Large intestine (tissue), 3 donors: Measurements from ENCODE around the gene NCAPG2. TPM values are rescaled to one million over a fixed set of nuclear protein-coding genes. Genes with fewer than 3 reads are reported as not detected.

Experiments used
- DNase-seq, 2 donors: peaks; one replicate each; pipeline versions ENCODE4 v3.0.0 to v3.0.0-alpha.2; 2013
- H3K27ac ChIP-seq: one replicate; pipeline ENCODE4 v1.5.1; 2013; ENCODE audit warnings: low read length
- H3K27me3 ChIP-seq: 2 replicates; pipeline ENCODE4 v1.6.1; 2013; ENCODE audit warnings: low read length; ENCODE audit not compliant: control insufficient read depth, insufficient read depth
- H3K36me3 ChIP-seq: 2 replicates; pipeline ENCODE4 v1.6.1; 2013; ENCODE audit warnings: low read length; ENCODE audit not compliant: control insufficient read depth, insufficient read depth
- H3K4me1 ChIP-seq: one replicate; pipeline ENCODE4 v1.6.1; 2013; ENCODE audit warnings: low read length; ENCODE audit not compliant: control insufficient read depth, insufficient read depth
- H3K4me3 ChIP-seq: one replicate; pipeline ENCODE4 v1.5.1; 2013; ENCODE audit warnings: low read length
- H3K9me3 ChIP-seq: one replicate; pipeline ENCODE4 v1.6.1; 2013; ENCODE audit warnings: mild to moderate bottlenecking, low read depth, low read length, moderate library complexity; ENCODE audit not compliant: control insufficient read depth
- WGBS: methylation state at CpG from one replicate; pipeline ENCODE4 v1.1.5; 2013; ENCODE audit warnings: low lambda C conversion rate; ENCODE audit not compliant: insufficient coverage; 5-methylcytosine and 5-hydroxymethylcytosine counted together
- polyA plus RNA-seq: library from polyadenylated mRNA; unstranded; fragments of 120-200 nt; gene quantifications from one replicate; pipeline ENCODE4 v1.2.1, GENCODE V29; 2013

NCAPG2 gene
- polyA plus RNA-seq, 1 donor = 12.5 TPM

DNA sequence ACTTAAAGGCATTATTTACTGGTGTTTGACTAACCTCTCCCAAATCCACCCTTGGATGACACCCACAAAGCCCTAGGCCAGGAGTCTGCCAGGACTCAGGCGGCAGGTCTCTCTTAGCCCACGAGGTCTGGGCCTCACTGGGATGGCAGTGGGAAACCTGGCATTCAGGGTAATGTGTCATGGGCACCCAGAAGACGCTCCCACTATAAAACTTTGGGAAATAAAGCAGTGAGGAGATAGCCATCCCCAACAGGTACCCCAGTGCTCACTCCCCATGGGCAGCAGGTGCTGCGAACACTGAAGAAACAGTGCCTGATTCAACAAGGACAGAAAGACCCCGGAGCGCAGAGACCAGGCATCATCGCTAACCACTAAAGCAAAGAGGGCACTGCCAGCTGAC lies 102.6 kb downstream of the NCAPG2 start:
- H3K36me3 ChIP-seq = no peaks in the 10 kb centered on the region
- no CpG with 5 or more reads among the region's 7 CpGs for WGBS
- no peaks in the 10 kb centered on the region for H3K9me3 ChIP-seq
- H3K27ac ChIP-seq = no peak overlapping the region
- H3K27me3 ChIP-seq = no peaks in the 10 kb centered on the region
- H3K4me1 ChIP-seq = no peaks in the 10 kb centered on the region
- DNase-seq = no peak
- no peak overlapping the region for H3K4me3 ChIP-seq

DNA sequence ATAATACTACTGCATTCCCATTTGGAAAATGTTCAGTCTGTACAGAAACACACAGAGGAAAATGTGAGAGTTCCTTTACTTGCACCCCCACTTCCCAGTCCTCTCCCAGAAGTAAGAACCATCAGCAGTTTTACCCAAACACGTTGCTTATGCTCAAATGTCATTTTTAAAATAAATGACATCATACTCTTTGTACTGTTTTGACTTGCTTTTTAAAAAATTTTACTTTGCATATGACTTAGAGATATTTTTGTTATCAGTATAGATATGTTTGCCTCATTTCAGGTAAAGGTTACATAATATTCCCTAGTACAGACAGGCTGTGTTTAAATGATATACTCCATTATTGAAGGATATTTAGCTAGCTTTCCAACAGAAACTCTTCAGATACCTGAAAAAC lies 103.5 kb downstream of the NCAPG2 start:
- Histone ChIP-seq H3K4me3 (no peak overlapping the region), H3K9me3 (no peaks in the 10 kb centered on the region), H3K27me3 (no peaks in the 10 kb centered on the region), H3K36me3 (no peaks in the 10 kb centered on the region), H3K4me1 (no peaks in the 10 kb centered on the region), H3K27ac (no peak overlapping the region)
- no peak for DNase-seq
- no CpG with 5 or more reads among the region's 1 CpG for WGBS

DNA sequence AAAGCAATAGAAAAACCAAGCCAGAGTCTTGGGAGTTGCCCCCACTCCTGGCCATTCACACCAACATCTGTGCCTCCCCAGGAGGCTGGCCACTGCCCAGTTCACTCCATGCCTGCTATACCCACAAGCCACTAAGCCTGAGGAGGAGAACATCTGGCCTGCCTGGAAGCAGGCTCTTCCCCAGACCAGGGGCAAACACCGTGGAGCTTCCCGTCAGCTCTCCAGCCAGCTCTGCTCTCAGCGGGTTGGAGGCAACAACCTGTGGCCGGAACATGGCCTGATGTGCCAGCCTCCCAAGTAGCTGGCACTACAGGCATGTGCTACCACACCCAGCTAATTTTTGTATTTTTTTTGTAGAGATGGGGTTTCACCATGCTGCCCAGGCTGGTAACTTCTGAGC lies 107.9 kb downstream of the NCAPG2 start:
- no peaks in the 10 kb centered on the region for H3K36me3 ChIP-seq
- no peak overlapping the region for H3K27ac ChIP-seq
- H3K4me1 ChIP-seq = no peaks in the 10 kb centered on the region
- no peak for DNase-seq
- H3K9me3 ChIP-seq = peaks cover 10% of the 10 kb centered on the region
- WGBS = no CpG with 5 or more reads among the region's 4 CpGs
- H3K4me3 ChIP-seq = no peak overlapping the region
- no peaks in the 10 kb centered on the region for H3K27me3 ChIP-seq

DNA sequence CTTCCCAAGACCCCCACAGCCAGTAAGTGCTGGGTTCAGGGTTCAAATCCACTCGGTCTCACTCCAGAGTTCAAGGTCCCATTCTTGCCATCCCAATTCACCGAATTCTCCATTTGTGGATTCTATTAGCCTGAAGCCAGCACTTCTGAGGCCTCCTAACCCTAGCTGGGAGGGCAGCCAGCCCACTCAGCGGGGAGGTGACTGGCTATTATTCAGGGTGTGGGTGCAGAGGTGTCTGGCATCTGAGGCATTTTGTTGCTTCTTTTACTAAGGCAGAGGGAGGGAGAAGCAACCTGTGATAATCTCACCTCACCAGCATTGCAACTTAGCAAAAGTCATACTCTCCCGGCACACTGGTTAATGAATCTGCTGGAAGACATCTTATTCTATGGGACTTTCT lies 108.3 kb downstream of the NCAPG2 start:
- H3K4me3 ChIP-seq = no peak overlapping the region
- H3K27ac ChIP-seq = no peak overlapping the region
- no peaks in the 10 kb centered on the region for H3K4me1 ChIP-seq
- no CpG with 5 or more reads among the region's 4 CpGs for WGBS
- peaks cover 10% of the 10 kb centered on the region for H3K9me3 ChIP-seq
- H3K27me3 ChIP-seq = no peaks in the 10 kb centered on the region
- DNase-seq = no peak
- no peaks in the 10 kb centered on the region for H3K36me3 ChIP-seq

DNA sequence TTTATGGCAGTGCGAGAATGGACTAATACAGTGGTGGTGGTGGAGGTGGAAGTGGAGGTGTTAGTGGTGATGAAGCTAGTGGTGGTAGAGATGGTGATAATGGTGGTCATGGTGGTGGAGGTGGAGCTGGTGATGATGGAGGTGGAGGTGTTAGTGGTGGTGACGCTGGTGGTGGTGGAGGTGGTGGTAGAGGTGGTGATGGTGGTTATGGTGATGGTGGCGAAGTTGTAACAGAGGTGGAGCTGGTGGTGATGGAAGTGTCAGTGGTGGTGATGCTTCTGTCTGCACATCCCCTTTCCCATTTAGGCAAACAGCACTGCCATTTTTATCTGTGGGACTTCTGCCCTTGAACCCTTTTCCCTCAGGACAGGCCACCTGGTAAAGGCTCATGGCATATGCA lies 109.5 kb downstream of the NCAPG2 start:
- Histone ChIP-seq H3K4me3 (no peak overlapping the region), H3K36me3 (no peaks in the 10 kb centered on the region), H3K27ac (no peak overlapping the region), H3K9me3 (peaks cover 11% of the 10 kb centered on the region), H3K27me3 (peaks cover 2% of the 10 kb centered on the region), H3K4me1 (peaks cover 4% of the 10 kb centered on the region)
- WGBS = no CpG with 5 or more reads among the region's 3 CpGs
- peak in 1 of 2 donors; percentile 50 for DNase-seq

DNA sequence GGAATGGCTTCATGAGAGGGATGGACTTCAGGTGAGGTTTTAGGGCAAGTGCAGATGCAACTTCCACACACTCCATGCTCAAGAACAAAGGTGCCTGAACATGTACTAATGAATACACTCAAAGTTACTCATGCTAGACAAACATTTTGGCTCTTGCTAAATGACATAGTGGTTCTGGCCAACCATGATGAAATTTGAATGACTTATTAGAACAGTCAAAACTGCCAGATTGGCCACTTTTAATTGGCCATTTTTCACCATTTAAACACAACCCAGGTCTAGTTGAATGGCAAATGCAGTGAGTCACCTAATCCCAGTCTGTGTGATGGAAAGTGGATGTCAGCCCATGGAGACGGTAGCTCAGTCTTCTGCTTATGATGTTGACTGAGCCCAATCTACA lies 112.1 kb downstream of the NCAPG2 start:
- Histone ChIP-seq H3K27me3 (peaks cover 19% of the 10 kb centered on the region), H3K4me1 (peaks cover 7% of the 10 kb centered on the region), H3K9me3 (peaks cover 15% of the 10 kb centered on the region), H3K36me3 (no peaks in the 10 kb centered on the region), H3K4me3 (no peak overlapping the region), H3K27ac (no peak overlapping the region)
- DNase-seq = no peak
- no CpG with 5 or more reads among the region's 1 CpG for WGBS

DNA sequence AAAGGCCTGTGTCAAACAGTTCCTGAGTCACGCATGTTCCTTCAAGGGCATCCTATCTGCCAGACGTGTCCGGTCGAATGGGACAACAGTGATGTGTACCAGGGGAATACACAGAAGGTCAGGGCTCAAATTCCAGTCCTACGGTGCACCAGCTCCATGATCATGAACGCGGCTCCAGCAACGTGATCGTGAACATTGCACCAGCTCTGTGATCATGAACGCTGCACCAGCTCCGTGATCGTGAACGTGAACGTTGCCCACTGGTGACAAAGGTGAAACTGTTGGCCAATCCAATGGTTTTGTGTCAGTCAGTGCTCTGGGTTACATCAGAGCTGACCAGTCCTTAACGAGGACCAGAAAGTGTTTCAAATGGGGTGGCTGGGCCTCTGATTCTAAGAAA lies 112.7 kb downstream of the NCAPG2 start:
- H3K36me3 ChIP-seq = no peaks in the 10 kb centered on the region
- H3K27ac ChIP-seq = no peak overlapping the region
- WGBS = no CpG with 5 or more reads among the region's 15 CpGs
- peaks cover 15% of the 10 kb centered on the region for H3K9me3 ChIP-seq
- no peak for DNase-seq
- H3K4me3 ChIP-seq = no peak overlapping the region
- peaks cover 7% of the 10 kb centered on the region for H3K4me1 ChIP-seq
- H3K27me3 ChIP-seq = peaks cover 19% of the 10 kb centered on the region

DNA sequence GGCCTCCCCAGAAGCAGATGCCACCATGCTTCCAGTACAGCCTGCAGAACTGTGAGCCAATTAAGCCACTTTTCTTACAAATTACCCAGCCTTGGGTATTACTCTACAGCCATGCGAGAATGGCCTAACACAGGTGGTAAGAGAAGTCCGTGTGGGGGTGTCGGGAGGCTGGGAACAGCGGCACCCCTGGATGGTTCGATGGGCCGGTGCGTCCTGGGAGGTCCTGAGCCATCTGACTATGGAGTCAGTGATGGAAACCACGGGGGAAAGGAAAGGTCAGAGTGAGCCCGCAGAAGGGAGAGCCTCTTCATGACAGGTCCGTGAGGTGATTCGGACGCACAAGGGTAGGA lies 114.4 kb downstream of the NCAPG2 start:
- H3K36me3 ChIP-seq = no peaks in the 10 kb centered on the region
- H3K27me3 ChIP-seq = peaks cover 35% of the 10 kb centered on the region
- peaks cover 14% of the 10 kb centered on the region for H3K9me3 ChIP-seq
- DNase-seq = no peak
- no peak overlapping the region for H3K4me3 ChIP-seq
- no CpG with 5 or more reads among the region's 12 CpGs for WGBS
- H3K27ac ChIP-seq = no peak overlapping the region
- H3K4me1 ChIP-seq = peaks cover 10% of the 10 kb centered on the region

DNA sequence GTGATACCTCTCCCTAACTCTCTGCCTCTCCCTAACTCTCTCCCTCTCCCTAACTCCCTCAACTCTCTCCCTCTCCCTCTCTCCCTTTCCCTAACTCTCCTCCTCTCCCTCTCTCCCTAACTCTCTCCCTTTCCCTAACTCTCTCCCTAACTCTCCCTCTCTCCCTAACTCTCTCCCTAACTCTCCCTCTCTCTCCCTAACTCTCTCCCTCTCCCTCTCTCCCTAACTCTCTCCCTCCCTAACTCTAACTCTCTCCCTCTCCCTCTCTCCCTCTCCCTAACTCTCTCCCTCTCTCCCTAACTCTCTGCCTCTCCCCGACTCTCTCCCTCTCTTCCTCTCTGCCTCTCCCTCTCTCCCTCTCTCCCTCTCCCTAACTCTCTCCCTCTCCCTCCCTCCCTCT lies 115.0 kb downstream of the NCAPG2 start:
- H3K4me3 ChIP-seq = no peak overlapping the region
- 67% methylated on average over 1 of the region's 1 CpG for WGBS

DNA sequence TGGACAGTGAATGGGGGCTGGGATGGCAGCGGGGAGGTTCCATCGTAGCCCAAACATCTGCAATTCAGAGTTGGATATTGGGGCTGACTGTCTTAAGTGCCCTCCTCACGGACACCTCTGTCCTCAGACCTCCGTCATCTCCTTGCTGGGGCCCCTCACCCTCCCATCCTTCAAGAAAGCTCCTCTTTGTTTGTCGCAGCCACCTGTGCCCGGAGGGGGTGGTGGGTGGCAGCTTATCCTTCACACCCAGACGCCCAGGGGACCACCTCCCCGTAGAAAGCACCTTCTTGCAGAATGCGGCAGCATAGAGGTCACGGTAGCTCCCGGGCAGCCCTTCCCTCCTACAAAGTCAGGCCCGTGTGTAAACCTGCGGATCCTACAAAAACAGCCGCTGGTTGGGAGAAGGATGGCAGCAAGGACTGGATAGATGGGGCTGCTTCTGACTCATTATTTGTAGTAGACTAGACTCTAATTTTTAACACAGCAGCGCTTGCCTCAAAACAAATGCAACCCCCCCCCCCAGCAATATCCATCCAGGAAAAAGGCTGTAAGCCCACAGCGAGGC lies 115.6 kb downstream of the NCAPG2 start:
- peaks cover 6% of the 10 kb centered on the region for H3K9me3 ChIP-seq
- H3K36me3 ChIP-seq = no peaks in the 10 kb centered on the region
- peaks cover 44% of the 10 kb centered on the region for H3K27me3 ChIP-seq
- no CpG with 5 or more reads among the region's 16 CpGs for WGBS
- H3K4me3 ChIP-seq = no peak overlapping the region
- H3K27ac ChIP-seq = no peak overlapping the region
- no peak for DNase-seq
- peaks cover 10% of the 10 kb centered on the region for H3K4me1 ChIP-seq

More for the DNA sequence above, 115.0 kb downstream of the NCAPG2 start:
- Histone ChIP-seq H3K27ac (no peak overlapping the region), H3K9me3 (peaks cover 11% of the 10 kb centered on the region), H3K27me3 (peaks cover 40% of the 10 kb centered on the region), H3K36me3 (no peaks in the 10 kb centered on the region), H3K4me1 (peaks cover 10% of the 10 kb centered on the region)
- no peak for DNase-seq

DNA sequence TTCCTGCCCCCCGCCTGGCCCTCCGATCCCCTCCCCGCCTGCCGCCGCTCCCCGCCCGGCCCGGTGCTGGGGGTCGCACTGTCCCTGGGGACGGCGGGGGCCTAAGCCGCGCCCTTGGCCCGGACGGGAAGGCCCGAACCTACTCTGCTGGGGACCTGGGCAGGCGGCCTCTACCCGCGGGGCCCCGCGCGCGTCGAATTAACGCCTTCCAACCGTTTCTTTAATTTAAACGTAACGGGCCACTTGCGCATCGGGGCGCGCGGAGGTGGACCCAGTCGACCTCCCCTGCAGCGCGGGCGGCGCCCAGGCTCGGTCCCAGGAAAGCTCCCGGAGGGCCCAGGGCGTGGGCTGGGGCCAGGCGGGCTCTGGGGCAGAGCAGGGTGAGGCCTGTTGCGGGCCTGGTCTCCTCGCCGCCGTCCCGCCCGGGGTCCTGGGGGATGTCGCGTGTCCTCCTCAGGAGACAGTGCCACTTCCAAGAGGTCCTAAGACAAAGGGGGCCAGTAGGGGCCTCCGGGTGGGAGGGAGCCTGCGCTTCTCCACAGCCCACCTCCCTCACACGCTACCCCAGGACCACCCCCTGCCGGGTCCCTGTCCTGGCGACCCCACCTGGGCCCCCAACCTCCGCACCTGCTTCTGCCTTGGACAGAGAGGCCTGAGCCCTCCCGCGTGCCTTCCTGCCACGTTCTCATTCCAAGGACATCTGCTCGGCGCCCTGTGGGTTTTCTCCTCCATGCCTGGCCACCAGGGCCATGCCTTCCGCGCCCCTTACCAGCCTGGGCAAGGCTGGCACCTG lies 116.3 kb downstream of the NCAPG2 start:
- H3K27me3 ChIP-seq = peaks cover 46% of the 10 kb centered on the region
- DNase-seq = peak in 1 of 2 donors; percentile 27
- H3K27ac ChIP-seq = no peak overlapping the region
- H3K9me3 ChIP-seq = peaks cover 5% of the 10 kb centered on the region
- H3K4me3 ChIP-seq = no peak overlapping the region
- no CpG with 5 or more reads among the region's 63 CpGs for WGBS
- no peaks in the 10 kb centered on the region for H3K36me3 ChIP-seq
- H3K4me1 ChIP-seq = peaks cover 11% of the 10 kb centered on the region
